T-helper 9 cell (primary cell): ENCODE data around the gene CNFN.

Source experiments
- DNase-seq: peaks from one replicate; pipeline ENCODE4 v3.0.0-alpha.2; 2020
- total RNA-seq, 2 donors: gene quantifications; one replicate each; lab custom pipeline; 2026; lab: John Stamatoyannopoulos, UW

CNFN gene
- 0 to 0.07 reads per million in 2 donors for total RNA-seq

GRCh38 chr19:42389899-42390298 is at the start of gene CNFN:
Gene CNFN (minus strand): TSS chr19:42390297. CDS start chr19:42389037, 1,260 bp downstream.
- no peak for DNase-seq

GRCh38 chr19:42436006-42436405 is 45.9 kb upstream of the CNFN start:
- DNase-seq, result no peak

- DNase-seq, result no peak
These were observed 45.2 kb upstream of the CNFN start for GRCh38 chr19:42435316-42435715.

- DNase-seq, result peak; percentile 65
These were observed 43.6 kb upstream of the CNFN start for GRCh38 chr19:42433503-42434260.

GRCh38 chr19:42431486-42431885 is 41.4 kb upstream of the CNFN start:
- no peak for DNase-seq

- no peak for DNase-seq
These were observed 38.6 kb upstream of the CNFN start for GRCh38 chr19:42428676-42429075.

GRCh38 chr19:42427313-42427712 is 37.2 kb upstream of the CNFN start, which contains the start of gene LIPE:
Gene LIPE (minus strand): TSS chr19:42427388. CDS start chr19:42427149, 239 bp downstream.
- DNase-seq, result no peak

GRCh38 chr19:42426643-42427042 is 36.5 kb upstream of the CNFN start:
- DNase-seq, result no peak

- no peak for DNase-seq
These were observed 34.6 kb upstream of the CNFN start for GRCh38 chr19:42424712-42425131.

- no peak for DNase-seq
These were observed 34.2 kb upstream of the CNFN start for GRCh38 chr19:42424345-42424707.

- DNase-seq, result peak; percentile 87
These were observed 33.6 kb upstream of the CNFN start for GRCh38 chr19:42423462-42424344.

- DNase-seq, result peak; percentile 53
These were observed 32.9 kb upstream of the CNFN start for GRCh38 chr19:42422901-42423461.

- no peak for DNase-seq
These were observed 32.2 kb upstream of the CNFN start for GRCh38 chr19:42422092-42422900.

GRCh38 chr19:42421591-42422031 is 31.5 kb upstream of the CNFN start:
- DNase-seq, result no peak

- no peak for DNase-seq
These were observed 31.0 kb upstream of the CNFN start for GRCh38 chr19:42421101-42421500.

GRCh38 chr19:42420055-42420544 is 30.0 kb upstream of the CNFN start:
- peak; percentile 74 for DNase-seq

GRCh38 chr19:42419309-42419708 is 29.2 kb upstream of the CNFN start:
- no peak for DNase-seq

- DNase-seq, result no peak
These were observed 22.6 kb upstream of the CNFN start for GRCh38 chr19:42412661-42413076.

GRCh38 chr19:42412227-42412626 is 22.1 kb upstream of the CNFN start:
- DNase-seq, result no peak

GRCh38 chr19:42411581-42412178 is 21.6 kb upstream of the CNFN start:
- DNase-seq, result no peak

GRCh38 chr19:42410371-42410770 is 20.3 kb upstream of the CNFN start:
- no peak for DNase-seq

- DNase-seq, result no peak
These were observed 19.4 kb upstream of the CNFN start for GRCh38 chr19:42409477-42409876.
